ENCODE measurements around the gene AVPR2. TPM values are rescaled to one million over a fixed set of nuclear protein-coding genes. Genes with fewer than 3 reads are reported as not detected.

Gene AVPR2
- total RNA-seq, 1 experiment from 2014 or later: 2.7 TPM

DNA sequence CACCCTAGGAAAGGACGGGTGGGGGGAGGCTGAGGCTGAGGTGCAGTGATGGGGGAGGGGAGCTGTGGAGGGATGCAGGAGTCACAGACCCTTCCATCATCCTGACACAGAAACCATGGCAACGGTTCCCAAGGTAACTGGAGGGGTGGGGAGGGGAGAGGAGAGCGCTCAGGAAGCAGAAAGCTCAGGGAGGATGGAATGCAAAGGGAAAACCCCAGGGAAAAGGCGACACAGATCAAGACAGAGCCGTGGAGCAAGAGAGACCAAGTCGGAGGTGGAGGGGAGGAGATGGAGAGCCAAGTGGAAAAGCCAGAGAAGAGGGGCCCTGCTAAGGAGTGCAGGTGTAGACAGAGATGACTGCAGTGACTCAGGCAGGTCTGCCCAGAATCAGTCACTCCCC lies 33.0 kb upstream of the AVPR2 start:
- no peak for DNase-seq (ENCODE audit: low read depth)

DNA sequence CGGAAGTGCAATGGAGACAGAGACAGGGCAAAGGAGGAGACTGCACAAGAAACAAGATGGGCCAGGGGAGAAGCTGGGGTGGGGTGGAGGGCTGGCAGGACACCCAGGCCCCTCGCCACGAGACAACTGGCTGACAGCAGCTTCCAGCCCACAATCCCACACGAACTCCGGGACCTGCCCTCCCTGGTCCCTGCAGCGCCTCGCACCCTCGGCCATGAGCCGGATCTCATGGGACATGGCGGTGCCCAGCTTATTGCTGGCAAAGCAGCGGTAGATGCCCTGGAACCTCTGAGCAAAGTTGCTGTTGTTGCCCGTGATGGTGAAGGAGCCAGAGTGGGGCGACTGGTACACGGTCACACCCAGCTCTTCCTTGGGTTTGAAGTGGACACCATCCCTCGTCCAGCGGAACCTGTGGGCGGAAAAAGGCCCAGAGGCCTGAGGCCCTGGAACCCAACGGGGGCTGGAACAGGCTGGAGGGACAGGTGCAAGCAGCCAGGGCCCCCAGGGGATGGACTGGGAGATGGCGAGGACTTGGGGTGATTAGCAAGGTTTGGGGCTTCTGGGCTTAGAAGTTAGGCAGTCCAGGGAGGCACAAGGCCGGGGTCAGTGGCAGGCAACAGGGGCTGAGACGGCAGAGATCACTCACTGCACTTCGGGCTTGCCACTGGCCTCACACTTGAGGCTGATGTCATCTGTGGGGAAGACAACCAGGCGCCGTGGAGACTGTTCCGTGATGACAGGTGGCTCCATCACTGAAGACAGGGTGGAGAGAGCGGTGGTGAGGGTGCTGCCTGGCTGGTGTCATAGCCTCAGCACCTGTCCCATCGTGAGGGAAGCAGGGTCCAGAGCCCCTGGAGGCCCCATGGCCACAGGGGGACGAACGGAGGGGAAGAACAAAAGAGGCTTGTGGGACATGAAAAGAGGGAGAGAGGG lies 32.3 kb upstream of the AVPR2 start:
- no peak for DNase-seq (ENCODE audit: low read depth)

DNA sequence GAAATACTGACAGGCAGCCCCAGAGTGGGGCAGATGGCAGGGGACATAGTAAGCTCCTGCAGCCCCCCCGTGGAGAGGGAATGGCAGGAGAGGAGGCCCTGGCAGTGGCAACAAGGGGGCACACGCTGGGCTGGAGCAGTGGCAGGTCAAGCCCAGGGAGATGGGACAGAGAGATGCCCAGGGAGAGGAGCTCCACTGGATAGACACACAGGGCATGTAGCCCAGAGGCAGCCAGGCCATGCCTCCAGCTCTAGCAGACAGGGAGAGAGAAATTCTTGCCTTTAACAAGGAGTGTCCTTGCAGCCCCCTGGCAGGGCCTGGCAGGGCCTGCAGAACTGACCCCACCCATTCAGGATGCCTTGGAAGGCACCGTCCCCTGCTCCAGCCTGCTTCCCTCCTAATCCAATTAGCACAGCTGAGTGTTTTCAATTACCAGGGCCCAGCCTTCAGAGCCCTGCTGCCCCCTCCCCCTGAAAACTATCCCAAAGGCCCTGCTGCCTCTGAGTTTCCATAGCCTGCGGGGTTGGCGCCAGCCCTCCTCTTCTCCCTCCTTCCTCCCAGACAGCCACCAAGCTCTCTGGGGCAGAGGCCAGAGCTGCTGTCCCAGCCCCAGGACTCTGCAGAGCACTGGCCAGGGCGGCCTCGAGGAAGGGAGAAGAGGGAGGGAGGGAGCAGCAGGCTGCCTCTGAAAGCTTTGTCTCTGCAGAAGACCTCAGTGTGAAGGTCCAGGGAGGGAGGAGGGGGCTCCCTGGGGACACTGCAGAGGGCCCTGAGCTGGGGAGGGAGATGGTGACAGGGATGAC lies 31.0 kb upstream of the AVPR2 start:
- no peak for DNase-seq (ENCODE audit: low read depth)

DNA sequence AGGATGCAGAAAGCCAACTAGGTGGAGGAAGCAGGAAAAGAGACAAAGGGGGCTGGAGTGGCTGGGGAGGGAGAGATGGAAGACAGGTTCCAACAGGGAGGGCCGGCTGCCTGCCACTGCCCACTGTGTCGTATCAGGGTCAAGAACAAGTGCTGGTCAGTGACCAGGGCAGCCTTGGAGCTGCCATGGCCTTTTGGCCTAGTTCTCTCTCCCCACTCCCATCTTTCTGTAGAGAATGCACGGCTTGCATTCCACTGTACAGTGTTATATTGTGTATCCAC lies 30.4 kb upstream of the AVPR2 start:
- no peak for DNase-seq (ENCODE audit: low read depth)

DNA sequence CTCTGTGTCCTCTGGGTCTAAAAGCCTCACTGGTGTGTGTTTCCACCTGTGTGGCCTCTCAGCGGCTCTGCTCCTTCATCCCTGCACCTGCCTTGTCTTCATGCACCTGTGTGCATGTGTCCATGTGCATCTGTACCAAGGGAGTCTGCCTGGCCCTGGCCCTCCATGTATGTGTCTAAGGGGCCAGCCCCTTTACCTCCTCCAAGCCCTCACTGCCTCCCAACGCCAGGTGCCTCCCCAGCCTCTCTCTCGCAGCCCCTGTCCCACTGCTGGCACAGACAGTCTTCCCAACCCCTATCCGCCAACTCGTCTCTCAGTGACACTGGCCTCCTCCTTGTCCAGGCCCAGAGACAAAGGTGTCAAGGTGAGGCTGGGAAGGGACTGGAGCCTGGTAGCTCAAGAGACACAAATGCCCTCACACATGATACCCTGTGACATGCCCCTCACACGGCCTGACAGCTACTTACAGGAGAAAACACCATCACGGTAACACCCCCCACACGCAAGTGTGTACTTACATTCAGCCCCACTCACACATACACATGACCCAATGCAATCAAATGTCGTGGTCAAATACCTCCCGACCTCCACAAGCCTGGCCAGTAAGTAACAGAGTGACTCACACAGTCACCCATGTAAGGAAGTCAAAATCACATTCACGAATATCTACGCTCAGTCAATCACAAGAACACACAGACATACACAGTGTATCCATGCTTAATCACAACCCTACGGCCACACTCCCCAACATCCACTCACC lies 29.9 kb upstream of the AVPR2 start:
- no peak for DNase-seq (ENCODE audit: low read depth)

DNA sequence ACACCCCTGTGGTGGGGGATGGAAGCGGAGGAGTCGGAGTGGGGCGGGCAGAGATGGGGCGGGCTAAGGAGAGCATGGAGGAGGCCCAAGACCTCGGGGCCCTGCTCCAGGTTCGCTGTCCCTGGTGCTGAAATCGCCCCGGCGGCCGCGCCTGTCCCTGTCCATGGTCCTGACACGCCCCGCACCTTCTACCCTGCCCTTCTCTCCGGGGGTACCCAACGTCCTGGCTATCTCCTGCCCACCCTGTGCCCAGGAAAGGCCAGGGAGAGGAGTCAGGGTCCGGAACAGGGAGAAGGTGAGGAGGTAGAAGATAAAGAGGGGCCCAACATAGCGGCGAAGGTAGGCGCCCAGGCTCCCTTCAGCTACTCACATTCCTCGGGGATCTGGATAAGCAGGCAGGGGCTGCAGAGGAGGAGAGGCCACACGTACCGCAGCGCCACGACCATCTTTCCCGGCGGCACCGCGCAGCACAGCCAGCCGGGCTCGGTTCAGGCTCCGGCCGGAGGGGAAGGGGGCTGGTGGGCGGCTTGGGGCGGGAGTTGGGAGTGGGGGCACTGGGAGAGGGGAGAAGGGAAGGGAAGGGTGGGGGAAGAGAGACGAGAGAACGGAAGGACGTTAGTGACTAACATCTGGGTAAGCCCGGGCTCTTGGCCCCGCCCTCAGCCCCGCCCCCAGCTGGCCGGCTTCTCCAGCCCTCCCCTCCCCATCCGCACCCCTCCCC lies 28.9 kb upstream of the AVPR2 start:
- DNase-seq (ENCODE audit: low read depth): no peak

DNA sequence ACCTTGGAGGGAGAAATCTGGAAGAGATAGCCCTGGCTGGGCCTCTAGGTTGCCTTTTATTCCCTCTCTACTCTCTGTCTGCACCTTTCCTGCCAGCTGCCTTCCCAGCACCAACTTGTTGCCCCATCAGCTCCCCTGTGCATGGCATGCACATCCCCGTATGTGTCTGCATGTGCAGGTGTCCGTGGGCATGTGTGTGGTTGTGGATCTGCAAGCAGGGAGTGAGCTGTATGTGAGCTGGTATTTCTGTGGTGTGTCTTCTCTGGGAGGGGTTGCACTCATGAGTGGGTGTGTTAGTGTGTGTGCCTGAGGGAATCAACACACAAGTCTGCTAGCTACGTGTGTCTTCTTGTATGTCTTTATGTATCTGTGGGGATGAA lies 28.4 kb upstream of the AVPR2 start:
- no peak for DNase-seq (ENCODE audit: low read depth)

DNA sequence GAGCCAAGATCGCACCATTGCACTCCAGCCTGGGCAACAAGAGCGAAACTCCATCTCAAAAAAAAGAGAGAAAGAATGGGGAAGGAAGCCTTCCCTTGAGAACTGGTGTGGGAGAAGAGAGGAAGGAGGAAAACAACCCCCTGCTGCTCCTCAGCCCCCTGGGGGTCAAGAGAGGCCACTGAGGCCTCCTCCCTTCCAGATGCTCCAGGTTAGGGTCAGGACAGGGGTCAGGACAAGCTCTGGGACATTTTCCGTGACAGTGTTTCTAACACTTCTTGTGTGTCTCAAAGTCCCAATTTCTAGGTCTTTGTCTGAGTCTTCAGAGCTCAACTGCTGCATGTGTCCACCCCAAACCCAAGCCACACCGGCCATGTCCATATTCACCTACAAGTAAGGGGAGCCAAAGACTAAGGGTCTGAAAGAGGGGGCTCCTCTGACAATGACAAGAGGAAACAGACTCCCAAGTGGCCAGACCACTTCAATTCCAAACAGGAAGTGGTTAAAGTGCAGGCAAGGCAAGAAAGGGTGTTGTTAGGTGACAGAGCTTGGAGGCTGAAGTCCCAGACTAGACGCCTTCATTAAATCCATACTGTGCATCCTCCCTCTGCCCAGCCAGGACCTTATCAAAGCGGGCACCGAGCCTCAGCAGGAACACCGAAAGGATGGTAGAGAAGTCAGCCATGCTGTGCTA lies 26.8 kb upstream of the AVPR2 start:
- DNase-seq (ENCODE audit: low read depth): no peak

DNA sequence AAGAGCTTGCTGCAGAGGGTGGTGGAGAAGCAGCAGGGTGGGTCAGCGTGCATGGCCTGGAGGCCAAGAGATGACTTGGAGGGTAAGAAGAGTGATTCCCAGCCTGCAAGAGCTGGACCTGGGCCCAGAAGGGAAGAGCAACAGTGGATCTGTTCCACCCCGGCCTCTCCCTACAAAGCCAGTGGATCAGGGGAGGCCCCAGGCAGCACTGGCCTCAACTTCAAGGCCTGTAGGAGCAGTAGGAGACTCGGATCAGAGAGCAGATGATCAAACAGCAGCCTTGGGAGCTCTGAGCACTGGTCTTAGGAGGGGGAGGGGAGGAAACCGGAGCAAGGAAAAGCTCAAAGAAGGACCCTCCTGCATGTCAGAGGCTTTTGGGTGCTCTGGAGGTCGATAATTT lies 26.1 kb upstream of the AVPR2 start:
- no peak for DNase-seq (ENCODE audit: low read depth)

DNA sequence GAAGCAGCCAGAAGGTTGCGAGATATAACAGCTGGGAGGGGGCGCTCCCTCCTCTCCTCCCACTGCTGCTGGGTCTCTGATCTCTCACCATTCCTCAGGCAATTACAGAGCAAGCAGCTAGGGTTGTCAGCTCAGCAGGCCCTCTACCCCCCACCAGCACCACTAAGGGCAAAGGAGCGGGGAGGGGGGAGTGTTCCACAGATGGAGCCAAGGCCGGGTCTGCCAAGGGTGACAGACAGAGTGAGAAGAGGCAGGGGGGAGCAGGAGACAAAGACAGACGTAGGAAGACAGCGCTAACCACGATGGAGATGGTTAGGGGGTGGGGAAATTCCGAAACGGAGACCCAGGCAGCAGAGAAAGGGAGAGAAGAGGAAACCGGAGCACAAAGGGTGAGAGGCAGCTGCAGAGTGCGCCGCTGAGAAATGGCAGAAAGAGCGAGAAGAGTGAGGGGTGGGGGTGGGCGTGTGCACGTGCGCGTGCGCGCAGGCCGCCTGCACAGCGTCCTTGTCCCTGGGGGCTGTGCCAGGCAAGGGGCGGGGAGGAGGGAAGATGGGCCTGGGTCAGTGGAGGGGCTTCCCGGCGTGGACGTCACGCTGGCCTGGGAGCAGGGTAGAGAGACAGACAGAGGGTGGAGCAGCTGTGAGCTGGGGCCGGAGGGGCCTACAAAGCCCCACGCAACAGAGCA lies 25.4 kb upstream of the AVPR2 start:
- DNase-seq (ENCODE audit: low read depth): no peak

DNA sequence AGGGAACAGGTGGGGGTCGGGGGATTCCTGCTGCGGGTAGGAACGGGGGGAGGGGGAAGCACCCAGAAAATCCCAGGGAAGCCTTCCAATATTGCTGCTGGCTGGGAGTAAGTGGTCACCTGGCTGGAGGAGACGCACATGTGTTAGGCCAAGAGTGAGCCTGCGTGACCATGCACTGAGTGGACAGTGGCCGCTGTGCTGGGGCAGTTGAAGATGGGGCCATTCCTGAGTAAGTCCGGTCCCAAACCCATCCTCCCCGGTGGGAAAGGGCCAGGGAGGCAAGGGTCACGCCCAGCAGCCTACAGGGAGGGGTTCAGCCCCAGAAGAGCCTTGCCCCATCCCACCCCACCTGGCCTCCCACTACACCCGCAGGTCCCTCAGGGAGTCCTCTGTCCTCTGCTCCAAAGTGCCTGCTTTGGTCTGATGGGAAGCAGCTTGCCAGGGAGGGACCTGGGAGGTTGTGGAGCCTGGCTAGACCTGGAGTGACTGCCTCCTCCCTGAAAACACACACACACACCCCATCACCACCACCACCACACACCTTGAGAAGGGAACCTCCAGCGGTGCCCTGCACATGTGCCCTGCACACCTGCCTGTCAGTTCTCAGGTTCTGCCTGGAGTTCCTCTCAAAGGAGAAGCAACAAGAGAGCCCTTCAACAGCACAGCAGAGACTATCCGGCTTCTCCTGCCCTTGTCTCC lies 24.6 kb upstream of the AVPR2 start:
- no peak for DNase-seq (ENCODE audit: low read depth)

DNA sequence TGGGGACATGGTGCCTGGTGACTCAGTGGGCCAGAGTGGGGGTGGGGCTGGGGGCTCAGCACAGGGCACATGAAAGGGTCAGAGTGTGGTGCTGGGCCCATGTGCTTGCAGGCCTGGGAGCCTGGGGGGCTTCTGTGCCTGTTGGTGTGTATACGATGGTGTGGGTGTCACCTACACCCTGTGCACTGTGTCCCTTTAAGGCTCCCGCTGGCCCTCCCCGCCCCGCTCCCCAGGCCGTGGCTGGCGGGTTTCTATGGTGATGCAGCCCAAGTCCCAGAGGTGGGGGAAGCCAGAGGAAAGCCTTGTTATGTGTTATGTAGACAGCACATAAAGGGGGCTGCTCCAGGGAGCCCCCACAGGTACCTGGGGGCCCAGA lies 24.0 kb upstream of the AVPR2 start:
- DNase-seq (ENCODE audit: low read depth): no peak

DNA sequence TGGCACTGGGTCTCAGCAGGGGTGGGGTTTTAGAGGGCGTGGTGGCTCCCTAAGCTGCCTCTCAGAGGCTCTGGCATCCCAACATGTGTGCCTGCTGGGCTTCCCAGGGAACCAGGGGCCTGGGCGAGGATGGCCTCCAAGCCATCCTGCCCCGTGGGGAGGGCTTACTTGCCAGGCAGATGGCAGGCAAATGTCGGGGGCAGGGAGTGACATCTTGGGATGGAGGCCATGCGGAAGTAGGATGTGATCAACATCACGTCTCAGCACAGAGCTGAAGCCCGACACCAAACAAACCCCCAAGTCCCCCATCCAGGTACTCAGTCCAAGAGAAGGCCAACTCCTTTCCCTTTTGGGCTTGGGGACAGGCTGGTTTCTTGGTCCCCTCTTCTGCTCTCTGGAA lies 23.2 kb upstream of the AVPR2 start:
- DNase-seq (ENCODE audit: low read depth): no peak

DNA sequence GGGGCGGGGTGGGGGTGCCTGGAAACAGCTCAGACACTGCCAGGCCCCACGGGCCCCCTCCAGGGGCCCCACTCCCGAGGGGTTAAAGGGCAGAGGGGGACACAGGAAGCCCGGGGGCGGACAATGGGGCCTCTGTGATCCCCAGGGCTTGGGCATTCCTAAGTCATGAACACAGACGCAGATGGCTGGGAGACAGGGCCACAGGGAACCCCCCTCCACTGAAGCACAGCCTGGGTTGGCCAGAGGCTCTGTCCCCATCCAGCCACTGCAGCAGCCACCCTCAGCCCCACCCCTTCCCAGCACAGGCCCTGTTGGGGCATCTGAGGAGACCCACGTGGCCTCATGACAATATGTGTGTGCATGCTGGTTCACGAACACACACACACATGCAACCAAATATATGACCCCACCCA lies 22.4 kb upstream of the AVPR2 start:
- DNase-seq (ENCODE audit: low read depth): peak; percentile 64

DNA sequence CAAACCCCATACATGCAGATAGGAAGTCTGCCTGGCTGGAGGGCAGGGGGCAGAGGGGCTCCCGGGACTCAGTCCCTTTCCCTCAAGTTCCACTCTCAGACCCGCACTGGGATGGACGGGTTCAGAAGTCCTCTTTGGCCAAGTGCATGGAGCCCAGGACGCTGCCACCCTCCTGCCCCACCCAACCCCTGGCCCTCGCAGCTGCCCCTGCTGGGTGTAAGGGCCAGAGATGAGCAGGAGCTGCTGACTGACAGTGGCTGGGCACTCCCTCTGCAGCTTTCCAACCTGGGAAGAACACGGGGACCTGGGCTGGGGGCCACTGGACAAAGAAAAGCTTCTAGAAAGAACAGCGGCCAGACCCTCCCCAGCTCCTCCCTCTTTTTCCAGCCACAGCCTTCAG lies 21.9 kb upstream of the AVPR2 start:
- no peak for DNase-seq (ENCODE audit: low read depth)

DNA sequence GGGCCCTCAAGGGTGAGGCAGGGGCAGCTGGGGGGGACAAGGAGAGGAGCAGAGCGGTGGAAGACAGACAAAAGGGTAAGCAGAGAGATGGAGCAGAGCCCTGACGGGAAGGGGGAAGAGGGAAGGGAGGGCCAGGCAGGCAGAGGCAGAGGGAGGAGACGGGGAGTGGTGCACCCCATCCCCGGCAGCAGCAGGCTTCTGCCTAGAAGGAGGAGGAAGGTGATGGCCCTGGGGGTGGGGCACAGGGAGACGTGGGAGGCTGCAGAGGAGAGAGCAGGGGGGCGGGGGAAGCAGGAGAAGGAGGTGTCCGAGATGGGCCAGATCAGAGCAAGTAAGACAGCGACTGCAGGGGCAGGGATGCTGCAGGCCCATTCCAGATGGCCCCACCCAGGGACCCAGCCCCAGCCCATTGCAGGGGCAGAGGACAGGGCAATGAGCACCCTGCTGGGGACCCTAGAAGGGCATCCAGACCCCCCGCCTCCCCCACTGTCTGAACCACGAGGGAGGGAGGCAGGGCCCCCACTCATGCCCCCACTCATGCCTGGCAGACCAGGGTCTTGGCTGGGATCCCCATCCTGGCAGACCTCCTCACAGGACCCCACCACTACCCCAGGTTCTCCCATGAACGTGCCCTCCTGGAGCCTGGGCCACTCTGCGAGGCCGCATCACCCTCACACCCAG lies 21.2 kb upstream of the AVPR2 start:
- no peak for DNase-seq (ENCODE audit: low read depth)

DNA sequence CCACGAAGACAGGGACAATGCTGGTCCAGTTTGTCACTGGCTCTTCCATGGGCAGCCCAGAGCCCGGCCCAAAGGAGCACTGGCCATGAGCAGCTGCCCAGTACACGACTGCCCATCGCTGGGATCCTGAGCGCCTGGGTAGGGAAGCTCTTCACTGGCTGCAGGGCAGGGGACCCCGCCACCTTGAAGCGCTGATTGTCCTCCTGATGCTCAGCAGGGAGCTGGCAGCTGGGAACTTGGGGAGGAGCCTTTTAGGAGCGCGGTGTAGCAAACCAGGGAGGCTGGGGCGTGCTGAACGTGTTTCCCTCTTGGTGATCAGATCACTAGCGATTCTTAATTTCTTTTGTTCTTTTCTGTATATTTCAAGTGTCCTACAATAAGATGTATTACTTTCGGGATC lies 20.3 kb upstream of the AVPR2 start:
- DNase-seq (ENCODE audit: low read depth): no peak

DNA sequence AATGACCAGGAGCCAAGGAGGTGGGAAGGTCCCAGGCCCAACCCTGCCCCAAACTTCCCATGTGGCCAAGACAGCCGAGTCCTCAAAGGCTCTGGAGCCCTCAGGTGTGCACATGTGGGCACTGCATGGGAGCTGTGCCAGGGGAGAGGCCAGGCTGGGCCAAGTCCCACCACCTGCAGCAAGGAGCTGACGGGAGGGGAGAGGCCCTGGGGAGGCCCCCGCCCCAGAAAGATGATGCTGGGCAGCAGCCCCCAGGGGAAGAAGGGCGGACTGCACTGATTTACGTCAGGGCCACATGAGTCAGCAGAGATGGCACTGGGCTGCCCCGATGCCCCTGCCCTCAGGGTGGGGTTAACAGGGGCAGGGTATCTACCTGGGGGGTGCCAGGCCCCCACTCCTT lies 19.9 kb upstream of the AVPR2 start:
- peak; percentile 61 for DNase-seq (ENCODE audit: low read depth)

DNA sequence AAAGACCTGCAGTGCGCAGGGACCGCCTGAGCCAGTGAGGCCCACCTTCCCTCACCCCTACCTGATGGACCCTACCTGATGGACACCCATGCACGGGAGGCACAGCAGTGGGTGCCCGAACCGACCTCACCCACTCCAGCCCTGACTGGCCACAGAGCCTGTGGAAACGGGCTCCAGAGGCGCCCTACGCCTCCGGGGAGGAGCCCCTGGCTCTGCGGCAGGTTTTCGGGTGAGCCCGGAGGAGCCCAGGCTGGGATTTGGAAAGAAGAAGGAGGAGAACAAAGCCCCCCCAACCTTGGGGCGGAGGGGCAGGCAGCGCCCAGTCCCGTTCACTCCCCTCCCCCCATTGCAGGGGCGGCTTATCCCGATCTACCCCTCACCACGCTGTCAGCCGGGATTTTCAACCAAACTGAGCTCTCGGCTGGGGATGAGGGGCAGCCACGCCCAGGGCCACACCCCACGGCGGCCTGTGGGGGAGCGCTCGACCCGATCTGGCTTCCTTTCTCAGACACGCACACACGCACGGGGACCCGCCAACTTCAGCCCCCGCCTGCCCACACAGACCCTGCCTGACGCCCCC lies 19.2 kb upstream of the AVPR2 start:
- peak; percentile 51 for DNase-seq (ENCODE audit: low read depth)
